GM18505 (cell line): ENCODE results near the gene ATP6AP2.

Experiments
- ATAC-seq: cut with Tn5 transposase; IDR thresholded peaks from one replicate; pipeline ENCODE4 v1.9.1; 2021; ENCODE audit not compliant: unreplicated experiment
- POLR2A ChIP-seq: IDR thresholded peaks from 4 replicates; pipeline ENCODE4 v1.6.1; 2011; ENCODE audit warnings: borderline replicate concordance; ENCODE audit not compliant: insufficient read depth, insufficient read length; ENCODE audit errors: extremely low read depth

The ATP6AP2 gene

GRCh38 chrX:40637687-40638086 lies 56.9 kb downstream of the ATP6AP2 start:
- no peak for TF ChIP-seq POLR2A
- ATAC-seq = no peak

- no peak for TF ChIP-seq POLR2A
- ATAC-seq = no peak
Observed at GRCh38 chrX:40644176-40644575, 63.4 kb downstream of the ATP6AP2 start.

- no peak for TF ChIP-seq POLR2A
- ATAC-seq = no peak
Observed at GRCh38 chrX:40644821-40645358, 64.1 kb downstream of the ATP6AP2 start.

- no peak for TF ChIP-seq POLR2A
- peak; percentile 31 for ATAC-seq
Observed at GRCh38 chrX:40646489-40647306, 65.9 kb downstream of the ATP6AP2 start.

GRCh38 chrX:40647307-40648197 lies 66.8 kb downstream of the ATP6AP2 start, which contains the start of gene CXorf38:
TSS of gene CXorf38 (minus strand) at chrX:40647561. CDS start at chrX:40647520, 41 bp downstream.
- peak; percentile 75 for ATAC-seq
- TF ChIP-seq POLR2A = peak; percentile 81

- no peak for ATAC-seq
- TF ChIP-seq POLR2A = no peak
Observed at GRCh38 chrX:40651620-40652223, 71.0 kb downstream of the ATP6AP2 start.

GRCh38 chrX:40652664-40653063 lies 71.9 kb downstream of the ATP6AP2 start:
- ATAC-seq = no peak
- no peak for TF ChIP-seq POLR2A

GRCh38 chrX:40653535-40653934 lies 72.8 kb downstream of the ATP6AP2 start:
- TF ChIP-seq POLR2A = no peak
- no peak for ATAC-seq
